ENCODE results near the gene KRT25. TPM values are rescaled to one million over a fixed set of nuclear protein-coding genes. Genes with fewer than 3 reads are reported as not detected.

The KRT25 gene
- total and polyA plus RNA-seq, 8 donors = not detected

- WGBS, 2 donors = 41 to 42% methylated on average over 1 of the region's 1 CpG
- DNase-seq = no peak
- Histone ChIP-seq H3K4me1 (no peaks in the 10 kb centered on the region), H3K36me3 (no peaks in the 10 kb centered on the region), H3K27me3 (no peaks in the 10 kb centered on the region), H3K9me3 (no peaks in the 10 kb centered on the region), H3K27ac (no peak overlapping the region), H3K4me3 (no peak overlapping the region)
- no peak for FAIRE-seq
- intact Hi-C loops (cut with DNase I) = no loop called here
- TF ChIP-seq, protein P1, sequence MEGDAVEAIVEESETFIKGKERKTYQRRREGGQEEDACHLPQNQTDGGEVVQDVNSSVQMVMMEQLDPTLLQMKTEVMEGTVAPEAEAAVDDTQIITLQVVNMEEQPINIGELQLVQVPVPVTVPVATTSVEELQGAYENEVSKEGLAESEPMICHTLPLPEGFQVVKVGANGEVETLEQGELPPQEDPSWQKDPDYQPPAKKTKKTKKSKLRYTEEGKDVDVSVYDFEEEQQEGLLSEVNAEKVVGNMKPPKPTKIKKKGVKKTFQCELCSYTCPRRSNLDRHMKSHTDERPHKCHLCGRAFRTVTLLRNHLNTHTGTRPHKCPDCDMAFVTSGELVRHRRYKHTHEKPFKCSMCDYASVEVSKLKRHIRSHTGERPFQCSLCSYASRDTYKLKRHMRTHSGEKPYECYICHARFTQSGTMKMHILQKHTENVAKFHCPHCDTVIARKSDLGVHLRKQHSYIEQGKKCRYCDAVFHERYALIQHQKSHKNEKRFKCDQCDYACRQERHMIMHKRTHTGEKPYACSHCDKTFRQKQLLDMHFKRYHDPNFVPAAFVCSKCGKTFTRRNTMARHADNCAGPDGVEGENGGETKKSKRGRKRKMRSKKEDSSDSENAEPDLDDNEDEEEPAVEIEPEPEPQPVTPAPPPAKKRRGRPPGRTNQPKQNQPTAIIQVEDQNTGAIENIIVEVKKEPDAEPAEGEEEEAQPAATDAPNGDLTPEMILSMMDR (IDR thresholded peaks at IDR 0.05) = no peak
- no peak for ATAC-seq
Measured at GRCh38 chr17:40730970-40731369, 24.2 kb downstream of the KRT25 start.

DNA sequence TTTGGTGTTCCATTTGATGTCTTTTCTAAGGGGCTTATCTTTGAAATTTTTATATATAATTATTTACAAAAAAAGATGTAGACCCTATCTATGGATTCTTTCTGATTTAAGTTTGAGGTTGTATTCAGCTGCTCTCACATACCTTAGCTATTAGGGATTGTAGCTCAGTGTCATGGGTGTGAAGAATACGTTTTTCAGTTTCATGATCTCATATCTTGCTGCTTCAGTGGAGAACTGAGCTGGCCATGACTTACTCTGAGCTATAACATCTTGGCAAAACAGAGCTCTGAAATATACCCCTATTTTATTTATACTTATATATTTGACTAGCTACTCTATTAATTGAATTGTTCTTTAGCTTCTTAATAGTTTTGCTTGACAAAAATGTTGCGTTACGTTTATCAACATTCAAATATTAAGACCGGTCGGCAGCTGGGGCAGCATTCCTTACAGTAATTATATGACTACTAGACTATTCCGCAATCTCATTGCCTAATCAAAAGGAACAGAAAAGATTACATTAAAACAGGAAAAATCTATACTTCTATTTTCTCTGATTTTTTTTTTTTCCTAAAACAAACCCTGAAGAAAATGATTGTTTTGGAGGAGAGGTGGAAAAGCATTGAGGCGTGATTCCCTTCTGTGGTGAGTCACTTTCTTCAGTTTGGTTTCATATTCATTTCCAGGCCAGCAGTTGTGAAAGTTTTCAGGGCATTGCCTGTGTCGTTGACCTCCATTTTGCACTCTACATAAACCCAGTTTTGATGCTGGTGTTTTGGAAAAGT lies 27.5 kb downstream of the KRT25 start:
- H3K4me3 ChIP-seq = no peak overlapping the region
- no peak overlapping the region for H3K27ac ChIP-seq
- WGBS, 2 donors = 39 to 49% methylated on average over 8 of the region's 8 CpGs
- H3K9me3 ChIP-seq = no peaks in the 10 kb centered on the region
- intact Hi-C loops (cut with DNase I) = no loop called here
- TF ChIP-seq, protein P1 (IDR thresholded peaks at IDR 0.05) = no peak
- FAIRE-seq (no peak), ATAC-seq (peak in 1 of 4 donors; percentile 41), DNase-seq (no peak)
- no peaks in the 10 kb centered on the region for H3K27me3 ChIP-seq
- no peaks in the 10 kb centered on the region for H3K4me1 ChIP-seq
- H3K36me3 ChIP-seq = no peaks in the 10 kb centered on the region

GRCh38 chr17:40726919-40727318 lies 28.2 kb downstream of the KRT25 start:
- Histone ChIP-seq H3K27ac (no peak overlapping the region), H3K9me3 (no peaks in the 10 kb centered on the region), H3K4me1 (no peaks in the 10 kb centered on the region), H3K36me3 (no peaks in the 10 kb centered on the region), H3K27me3 (no peaks in the 10 kb centered on the region), H3K4me3 (no peak overlapping the region)
- no peak for FAIRE-seq
- WGBS, 2 donors = 41 to 52% methylated on average over 2 of the region's 2 CpGs
- peak in 3 of 4 donors; percentile 45 to 64 (median 51) for ATAC-seq
- DNase-seq = no peak
- intact Hi-C loops (cut with DNase I) = no loop called here
- TF ChIP-seq, protein P1 (IDR thresholded peaks at IDR 0.05) = peak in 3 of 4 donors; percentile 9 to 19 (median 11)

DNA sequence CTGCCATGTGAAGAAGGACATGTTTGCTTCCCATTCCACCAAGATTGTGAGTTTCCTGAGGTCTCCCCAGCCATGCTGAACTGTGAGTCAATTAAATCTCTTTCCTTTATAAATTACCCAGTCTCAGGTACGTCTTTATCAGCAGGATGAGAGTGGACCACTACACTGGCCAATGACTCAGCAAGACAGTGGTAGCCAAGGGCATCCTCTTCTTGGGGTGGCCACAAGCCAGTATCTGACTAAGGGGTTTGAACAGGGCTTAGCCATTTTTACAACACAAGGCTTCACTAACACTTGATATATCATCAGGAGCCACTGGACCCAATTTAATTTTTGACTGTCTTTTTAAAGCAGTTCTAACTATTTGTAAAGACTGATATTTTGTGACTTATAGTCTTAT lies 30.5 kb downstream of the KRT25 start:
- Histone ChIP-seq H3K4me1 (no peaks in the 10 kb centered on the region), H3K9me3 (no peaks in the 10 kb centered on the region), H3K36me3 (no peaks in the 10 kb centered on the region), H3K27ac (no peak overlapping the region), H3K27me3 (no peaks in the 10 kb centered on the region), H3K4me3 (no peak overlapping the region)
- no peak for ATAC-seq
- FAIRE-seq = no peak
- TF ChIP-seq, protein P1 (IDR thresholded peaks at IDR 0.05) = no peak
- intact Hi-C loops (cut with DNase I) = no loop called here
- 22 to 35% methylated on average over 1 of the region's 1 CpG for WGBS, 2 donors
- DNase-seq = no peak

GRCh38 chr17:40722241-40722640 lies 32.9 kb downstream of the KRT25 start:
- WGBS, 2 donors = 45 to 63% methylated on average over 1 of the region's 1 CpG
- Histone ChIP-seq H3K4me3 (no peak overlapping the region), H3K9me3 (no peaks in the 10 kb centered on the region), H3K27ac (peak overlapping the region in 1 of 4 donors; percentile 60), H3K36me3 (no peaks in the 10 kb centered on the region), H3K4me1 (no peaks in the 10 kb centered on the region), H3K27me3 (no peaks in the 10 kb centered on the region)
- no peak for FAIRE-seq
- peak in 1 of 4 donors; percentile 27 for ATAC-seq
- intact Hi-C loops (cut with DNase I) = no loop called here
- DNase-seq = no peak
- TF ChIP-seq, protein P1 (IDR thresholded peaks at IDR 0.05) = no peak

Data from pancreas (tissue), 10 donors.